OCI-LY3 (cell line): ENCODE data around the gene CSRNP3.

Source experiments
- CTCF ChIP-seq: fragments of 200-600, 300-600 bp; sonication (generic); IDR thresholded peaks from 2 replicates; pipeline ENCODE4 v1.5.1; 2014; ENCODE audit warnings: antibody characterized with exemption, low read length, low read depth
- EZH2phosphoT487 ChIP-seq: fragments of 200-600 bp; shearing (Covaris generic); IDR thresholded peaks from 2 replicates; pipeline ENCODE4 v1.6.1; 2018; ENCODE audit warnings: antibody characterized with exemption, mixed run types, low read depth

GRCh38 chr2:165617741-165618481 lies 148.4 kb downstream of the CSRNP3 start:
- no peak for TF ChIP-seq CTCF
- TF ChIP-seq EZH2phosphoT487, result no peak
